Esophagus squamous epithelium (tissue), 4 donors: ENCODE data around the gene RSBN1L.

Experiments used
- POLR2A ChIP-seq, 4 donors: fragments of 450-650 bp; IDR thresholded peaks; one replicate each; pipeline ENCODE4 v1.6.1; 2017; ENCODE audit warnings: antibody characterized with exemption in 4 of 4, mild to moderate bottlenecking in 4 of 4, moderate library complexity in 3 of 4
- TF ChIP-seq, protein P1 (sequence below), 6 experiments: fragments of 450-650 bp in 4 of 6; fragments of 200-600 bp in 2 of 6; sonication (generic) in 2 of 6; IDR thresholded peaks; one replicate each; pipeline ENCODE4 v1.5.1; 2016 to 2019; ENCODE audit warnings: antibody characterized with exemption in 6 of 6, mild to moderate bottlenecking in 4 of 6, moderate library complexity in 4 of 6

- TF ChIP-seq, protein P1, sequence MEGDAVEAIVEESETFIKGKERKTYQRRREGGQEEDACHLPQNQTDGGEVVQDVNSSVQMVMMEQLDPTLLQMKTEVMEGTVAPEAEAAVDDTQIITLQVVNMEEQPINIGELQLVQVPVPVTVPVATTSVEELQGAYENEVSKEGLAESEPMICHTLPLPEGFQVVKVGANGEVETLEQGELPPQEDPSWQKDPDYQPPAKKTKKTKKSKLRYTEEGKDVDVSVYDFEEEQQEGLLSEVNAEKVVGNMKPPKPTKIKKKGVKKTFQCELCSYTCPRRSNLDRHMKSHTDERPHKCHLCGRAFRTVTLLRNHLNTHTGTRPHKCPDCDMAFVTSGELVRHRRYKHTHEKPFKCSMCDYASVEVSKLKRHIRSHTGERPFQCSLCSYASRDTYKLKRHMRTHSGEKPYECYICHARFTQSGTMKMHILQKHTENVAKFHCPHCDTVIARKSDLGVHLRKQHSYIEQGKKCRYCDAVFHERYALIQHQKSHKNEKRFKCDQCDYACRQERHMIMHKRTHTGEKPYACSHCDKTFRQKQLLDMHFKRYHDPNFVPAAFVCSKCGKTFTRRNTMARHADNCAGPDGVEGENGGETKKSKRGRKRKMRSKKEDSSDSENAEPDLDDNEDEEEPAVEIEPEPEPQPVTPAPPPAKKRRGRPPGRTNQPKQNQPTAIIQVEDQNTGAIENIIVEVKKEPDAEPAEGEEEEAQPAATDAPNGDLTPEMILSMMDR (IDR thresholded peaks at IDR 0.05): no peak
- no peak for TF ChIP-seq POLR2A (IDR thresholded peaks at IDR 0.05)
Observed at GRCh38 chr7:77662869-77663268, 33.4 kb upstream of the RSBN1L start.
